AG04450 (cell line): ENCODE results near the gene GINS3. TPM values are rescaled to one million over a fixed set of nuclear protein-coding genes. Genes with fewer than 3 reads are reported as not detected.

Experiments
- CTCF ChIA-PET: fragments of 300-600, 350-600 bp; formaldehyde crosslinking; extraction: SDS; loops from one replicate; lab custom pipeline; 2022; ENCODE audit warnings: antibody characterized with exemption, inconsistent platforms; lab: Charles Lee
- POLR2A ChIA-PET: fragments of 350-600 bp; formaldehyde crosslinking; extraction: SDS; loops from one replicate; lab custom pipeline; 2021; ENCODE audit warnings: antibody characterized with exemption, inconsistent platforms; lab: Yijun Ruan, JAX
- DNase-seq: peaks from one replicate; pipeline ENCODE4 v3.0.0-alpha.2; 2011; ENCODE audit warnings: low read depth, low spot score
- H3K27ac ChIP-seq: one replicate; pipeline ENCODE4 v1.5.1; 2012; ENCODE audit warnings: low read depth, low read length, control low read depth
- H3K27me3 ChIP-seq: one replicate; pipeline ENCODE4 v1.6.0; 2012; ENCODE audit warnings: low read length; ENCODE audit not compliant: control insufficient read depth, insufficient read depth
- H3K4me3 ChIP-seq: 2 replicates; pipeline ENCODE4 v1.5.1; 2011; ENCODE audit warnings: mild to moderate bottlenecking, low read depth, low read length, control low read depth
- H3K9me3 ChIP-seq: 2 replicates; pipeline ENCODE4 v1.5.1; 2012; ENCODE audit warnings: low read length; ENCODE audit not compliant: control insufficient read depth, insufficient read depth
- polyA plus RNA-seq: library from polyadenylated mRNA; depleted of rRNA; stranded (reverse); fragments of >200 nt; gene quantifications from 2 replicates; pipeline ENCODE4 v1.2.3, GENCODE V29; 2011
- TF ChIP-seq, protein P1 (sequence below): IDR thresholded peaks from 2 replicates; pipeline ENCODE4 v1.5.1; 2011; ENCODE audit warnings: low read depth, low read length, control low read depth, inconsistent platforms

Gene GINS3
- polyA plus RNA-seq, 1 experiment, result 3.3 TPM

GRCh38 chr16:58422809-58423208 lies 30.5 kb downstream of the GINS3 start:
- POLR2A ChIA-PET, result no interaction called here
- CTCF ChIA-PET, result no interaction called here
- TF ChIP-seq, protein P1, sequence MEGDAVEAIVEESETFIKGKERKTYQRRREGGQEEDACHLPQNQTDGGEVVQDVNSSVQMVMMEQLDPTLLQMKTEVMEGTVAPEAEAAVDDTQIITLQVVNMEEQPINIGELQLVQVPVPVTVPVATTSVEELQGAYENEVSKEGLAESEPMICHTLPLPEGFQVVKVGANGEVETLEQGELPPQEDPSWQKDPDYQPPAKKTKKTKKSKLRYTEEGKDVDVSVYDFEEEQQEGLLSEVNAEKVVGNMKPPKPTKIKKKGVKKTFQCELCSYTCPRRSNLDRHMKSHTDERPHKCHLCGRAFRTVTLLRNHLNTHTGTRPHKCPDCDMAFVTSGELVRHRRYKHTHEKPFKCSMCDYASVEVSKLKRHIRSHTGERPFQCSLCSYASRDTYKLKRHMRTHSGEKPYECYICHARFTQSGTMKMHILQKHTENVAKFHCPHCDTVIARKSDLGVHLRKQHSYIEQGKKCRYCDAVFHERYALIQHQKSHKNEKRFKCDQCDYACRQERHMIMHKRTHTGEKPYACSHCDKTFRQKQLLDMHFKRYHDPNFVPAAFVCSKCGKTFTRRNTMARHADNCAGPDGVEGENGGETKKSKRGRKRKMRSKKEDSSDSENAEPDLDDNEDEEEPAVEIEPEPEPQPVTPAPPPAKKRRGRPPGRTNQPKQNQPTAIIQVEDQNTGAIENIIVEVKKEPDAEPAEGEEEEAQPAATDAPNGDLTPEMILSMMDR, result no peak

DNA sequence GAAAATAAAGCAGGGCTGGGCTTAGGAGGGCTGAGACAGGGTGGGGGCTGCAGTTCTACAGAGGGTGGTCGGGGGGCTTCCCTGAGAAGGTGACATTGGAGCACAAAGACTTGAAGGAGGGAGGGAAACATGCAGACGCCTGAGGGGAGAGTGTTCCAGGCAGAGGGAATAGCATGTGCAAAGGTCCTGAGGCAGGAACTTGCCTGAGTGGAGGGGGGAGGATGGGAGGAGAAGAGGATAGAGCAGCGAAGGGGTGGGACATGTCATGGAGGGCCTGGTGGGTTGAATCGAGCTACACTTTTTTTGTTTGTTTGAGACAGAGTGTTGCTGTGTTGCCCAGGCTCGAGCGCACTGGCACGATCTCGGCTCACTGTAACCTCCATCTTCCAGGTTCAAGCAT lies 33.0 kb downstream of the GINS3 start:
- H3K4me3 ChIP-seq, result no peak overlapping the region
- no peaks in the 10 kb centered on the region for H3K9me3 ChIP-seq
- no peak for DNase-seq
- H3K27me3 ChIP-seq, result peaks cover 7% of the 10 kb centered on the region
- TF ChIP-seq, protein P1, result no peak
- ChIA-PET POLR2A (no interaction called here), CTCF (no interaction called here)
- no peak overlapping the region for H3K27ac ChIP-seq

More at GRCh38 chr16:58422809-58423208, 30.5 kb downstream of the GINS3 start:
- Histone ChIP-seq H3K27ac (no peak overlapping the region), H3K4me3 (no peak overlapping the region), H3K9me3 (no peaks in the 10 kb centered on the region), H3K27me3 (peaks cover 7% of the 10 kb centered on the region)
- DNase-seq, result no peak

DNA sequence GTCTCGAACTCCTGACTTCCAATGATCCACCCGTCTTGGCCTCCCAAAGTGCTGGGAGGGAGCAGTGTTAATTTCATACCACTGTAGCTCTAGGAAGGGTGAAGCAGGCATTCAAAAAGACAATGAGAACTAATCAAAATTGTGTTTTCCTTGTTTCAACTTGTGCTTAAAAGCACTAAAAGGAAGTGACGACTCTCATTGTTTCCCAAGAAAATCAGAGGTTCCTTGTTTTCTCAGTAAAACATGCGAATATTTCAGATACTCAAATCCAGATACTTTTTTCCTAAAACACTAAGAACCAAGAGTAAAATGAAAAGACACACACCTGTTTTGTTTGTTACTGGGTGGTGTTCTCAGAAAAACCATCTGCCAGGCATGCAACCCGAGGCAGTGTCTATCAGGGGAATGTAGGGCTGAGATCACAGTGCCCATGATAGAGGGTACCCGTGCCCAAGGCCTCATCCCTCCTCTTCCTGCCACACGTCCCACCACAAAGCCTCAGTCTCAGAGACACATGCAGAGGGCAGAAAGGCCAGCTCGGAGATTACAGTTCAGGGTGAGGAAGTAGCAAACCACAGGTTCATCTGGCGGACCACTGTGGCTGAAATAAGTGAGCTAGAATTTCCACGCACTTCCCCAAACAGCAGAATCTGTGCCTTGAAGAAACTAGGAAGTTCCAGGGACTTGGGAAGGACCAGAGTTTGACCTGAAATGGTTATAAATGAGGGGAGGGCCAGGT lies 33.7 kb downstream of the GINS3 start:
- ChIA-PET POLR2A (no interaction called here), CTCF (no interaction called here)
- no peak overlapping the region for H3K27ac ChIP-seq
- no peak for DNase-seq
- no peak overlapping the region for H3K4me3 ChIP-seq
- no peaks in the 10 kb centered on the region for H3K9me3 ChIP-seq
- peaks cover 7% of the 10 kb centered on the region for H3K27me3 ChIP-seq
- TF ChIP-seq, protein P1, result no peak

DNA sequence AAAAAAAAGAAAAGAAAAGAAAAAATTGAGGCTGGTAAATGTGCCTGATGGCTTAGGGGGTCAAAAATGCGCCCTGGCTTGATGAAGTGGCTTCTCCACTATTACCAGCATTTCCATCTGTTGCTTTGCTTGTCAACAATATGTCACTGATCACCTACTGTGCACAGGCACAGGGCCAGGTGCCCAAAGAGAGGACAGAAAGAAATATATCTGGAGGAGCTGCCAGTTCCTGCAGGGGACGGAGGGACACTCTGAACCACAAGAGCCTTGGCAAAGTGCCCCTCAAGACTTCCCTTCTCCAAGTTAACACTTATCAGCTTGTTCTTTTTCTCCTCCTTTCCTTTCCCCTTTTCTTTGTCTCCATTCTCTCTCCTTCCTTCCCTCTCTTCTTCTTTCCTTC lies 34.7 kb downstream of the GINS3 start:
- Histone ChIP-seq H3K9me3 (no peaks in the 10 kb centered on the region), H3K27me3 (peaks cover 7% of the 10 kb centered on the region), H3K4me3 (no peak overlapping the region), H3K27ac (no peak overlapping the region)
- no peak for DNase-seq
- POLR2A ChIA-PET, result no interaction called here
- TF ChIP-seq, protein P1, result no peak
- CTCF ChIA-PET, result interaction anchor here (1.0 kb wide), 1 partner anchor 91 kb away, joined by 3 read pairs; no protein-coding TSS in a partner anchor
